ENCODE measurements around the gene E2F6. TPM values are rescaled to one million over a fixed set of nuclear protein-coding genes. Genes with fewer than 3 reads are reported as not detected.

The E2F6 gene
- total RNA-seq, 1 experiment from 2014 or later = 21.8 TPM

GRCh38 chr2:11458753-11459152, 7.2 kb downstream of the E2F6 start:
- H2BK20ac ChIP-seq (ENCODE audit: low read depth, low read length, poor library complexity, severe bottlenecking) = no peak overlapping the region
- peaks cover 0 to 1% of the 10 kb centered on the region in 2 experiments; a peak in 2 of 5 replicates for H3K9me3 Mint-ChIP-seq
- H3K4me2 ChIP-seq (ENCODE audit: insufficient read depth, insufficient read length, low read length) = no peak overlapping the region
- H4K20me1 ChIP-seq (ENCODE audit: control insufficient read depth, insufficient read depth, insufficient read length) = no peaks in the 10 kb centered on the region
- H2BK5ac ChIP-seq (ENCODE audit: insufficient read length, low read length) = no peak overlapping the region
- no peaks in the 10 kb centered on the region for H3K27me3 Mint-ChIP-seq (ENCODE audit: low read depth)
- H2BK120ac ChIP-seq (ENCODE audit: low read depth, low read length, poor library complexity, severe bottlenecking) = no peak overlapping the region
- no peaks in the 10 kb centered on the region for H3K9me3 ChIP-seq (ENCODE audit: control insufficient read depth, low read depth, low read length)
- no peak overlapping the region for H3K9ac ChIP-seq (ENCODE audit: extremely low read depth, insufficient read length, low read length)
- H3K4ac ChIP-seq (ENCODE audit: low read depth, low read length) = no peak overlapping the region
- H4K5ac ChIP-seq (ENCODE audit: insufficient read length, low read depth, low read length) = no peak overlapping the region
- no CpG with 5 or more reads among the region's 3 CpGs for WGBS (ENCODE audit: extremely low coverage, insufficient read length, low lambda C conversion rate)
- no peak overlapping the region for H3K23ac ChIP-seq (ENCODE audit: insufficient read length, low read depth, low read length)
- no peak overlapping the region for H3K4me3 Mint-ChIP-seq
- no peaks in the 10 kb centered on the region for H3K27me3 ChIP-seq (ENCODE audit: insufficient read depth, low read length)
- no peak overlapping the region for H3K27ac ChIP-seq (ENCODE audit: insufficient read length, low read depth, low read length)
- H3K56ac ChIP-seq (ENCODE audit: insufficient read length, low read depth, low read length) = no peak overlapping the region
- H3K18ac ChIP-seq (ENCODE audit: insufficient read length, low read depth, low read length) = no peak overlapping the region
- TF ChIP-seq CTCF (conservative IDR thresholded peaks at IDR 0.05) = no peak
- peaks cover 19 to 25% of the 10 kb centered on the region in 2 experiments for H3K4me1 Mint-ChIP-seq
- H3K14ac ChIP-seq (ENCODE audit: insufficient read depth, low read length) = no peak overlapping the region
- H4K91ac ChIP-seq (ENCODE audit: insufficient read length, low read depth, low read length) = no peak overlapping the region
- no peak overlapping the region for H2BK15ac ChIP-seq (ENCODE audit: low read depth, low read length)
- H3K36me3 Mint-ChIP-seq (ENCODE audit: insufficient read depth in 1 of 3, low read depth in 3 of 3) = peaks cover 6 to 16% (median 15%) of the 10 kb centered on the region in 3 experiments; a peak in 6 of 7 replicates
- H2BK12ac ChIP-seq (ENCODE audit: insufficient read length, low read depth, low read length) = no peak overlapping the region
- peaks cover 28% of the 10 kb centered on the region; the same call in 1 of the 2 replicates for H3K79me2 ChIP-seq (ENCODE audit: insufficient read depth, low read length)
- no peak for DNase-seq
- H3K79me1 ChIP-seq (ENCODE audit: insufficient read depth, low read depth, low read length, poor library complexity, severe bottlenecking) = peaks cover 4% of the 10 kb centered on the region
- H3K23me2 ChIP-seq (ENCODE audit: insufficient read length, low read depth, low read length, poor library complexity, severe bottlenecking) = no peaks in the 10 kb centered on the region
- no peak overlapping the region for H2AFZ ChIP-seq (ENCODE audit: low read length)
- H2AK5ac ChIP-seq (ENCODE audit: insufficient read length, low read length) = no peak overlapping the region
- no peak overlapping the region for H4K8ac ChIP-seq (replicated peaks; ENCODE audit: insufficient read length, low read depth, low read length)
- no peak overlapping the region for H3K27ac Mint-ChIP-seq
- no peak overlapping the region for H3T11ph ChIP-seq (ENCODE audit: low read length)
- H3K4me1 ChIP-seq (ENCODE audit: insufficient read depth, low read length) = no peaks in the 10 kb centered on the region; the same call in 1 of the 2 replicates

Data from H9 (cell line).